ENCODE results near the gene PRKN. TPM values are rescaled to one million over a fixed set of nuclear protein-coding genes. Genes with fewer than 3 reads are reported as not detected.

The PRKN gene
- total RNA-seq, 1 experiment from 2014 or later: 2.0 TPM

- no peak overlapping the region for H2BK12ac ChIP-seq (ENCODE audit: insufficient read length, low read depth, low read length)
- H4K8ac ChIP-seq (replicated peaks; ENCODE audit: insufficient read length, low read depth, low read length): no peak overlapping the region
- no peaks in the 10 kb centered on the region for H3K9me3 ChIP-seq (ENCODE audit: control insufficient read depth, low read depth, low read length)
- no peaks in the 10 kb centered on the region for H4K20me1 ChIP-seq (ENCODE audit: control insufficient read depth, insufficient read depth, insufficient read length)
- no peak overlapping the region for H3K4me3 Mint-ChIP-seq
- no peak overlapping the region for H3K18ac ChIP-seq (ENCODE audit: insufficient read length, low read depth, low read length)
- no peak overlapping the region for H3K9ac ChIP-seq (ENCODE audit: extremely low read depth, insufficient read length, low read length)
- no peak overlapping the region for H3K27ac ChIP-seq (ENCODE audit: insufficient read length, low read depth, low read length)
- TF ChIP-seq CTCF (conservative IDR thresholded peaks at IDR 0.05): no peak
- H4K5ac ChIP-seq (ENCODE audit: insufficient read length, low read depth, low read length): no peak overlapping the region
- no peak for DNase-seq
- no peak overlapping the region for H3K4ac ChIP-seq (ENCODE audit: low read depth, low read length)
- no peak overlapping the region for H2AFZ ChIP-seq (ENCODE audit: low read length)
- WGBS (ENCODE audit: extremely low coverage, insufficient read length, low lambda C conversion rate): no CpG with 5 or more reads among the region's 7 CpGs
- H2BK120ac ChIP-seq (ENCODE audit: low read depth, low read length, poor library complexity, severe bottlenecking): no peak overlapping the region
- H2BK5ac ChIP-seq (ENCODE audit: insufficient read length, low read length): no peak overlapping the region
- H2BK20ac ChIP-seq (ENCODE audit: low read depth, low read length, poor library complexity, severe bottlenecking): no peak overlapping the region
- H3K9me3 Mint-ChIP-seq: no peaks in the 10 kb centered on the region
- no peaks in the 10 kb centered on the region for H3K27me3 ChIP-seq (ENCODE audit: insufficient read depth, low read length)
- H4K91ac ChIP-seq (ENCODE audit: insufficient read length, low read depth, low read length): no peak overlapping the region
- no peaks in the 10 kb centered on the region for H3K79me2 ChIP-seq (ENCODE audit: insufficient read depth, low read length)
- no peak overlapping the region for H3K14ac ChIP-seq (ENCODE audit: insufficient read depth, low read length)
- no peak overlapping the region for H3K56ac ChIP-seq (ENCODE audit: insufficient read length, low read depth, low read length)
- no peak overlapping the region for H3K23ac ChIP-seq (ENCODE audit: insufficient read length, low read depth, low read length)
- H3K4me2 ChIP-seq (ENCODE audit: insufficient read depth, insufficient read length, low read length): no peak overlapping the region
- H3K79me1 ChIP-seq (ENCODE audit: insufficient read depth, low read depth, low read length, poor library complexity, severe bottlenecking): no peaks in the 10 kb centered on the region
- H3K23me2 ChIP-seq (ENCODE audit: insufficient read length, low read depth, low read length, poor library complexity, severe bottlenecking): no peaks in the 10 kb centered on the region
- H3K4me1 ChIP-seq (ENCODE audit: insufficient read depth, low read length): no peaks in the 10 kb centered on the region
- no peak overlapping the region for H3T11ph ChIP-seq (ENCODE audit: low read length)
- no peak overlapping the region for H2AK5ac ChIP-seq (ENCODE audit: insufficient read length, low read length)
- H3K27ac Mint-ChIP-seq: no peak overlapping the region
- no peak overlapping the region for H2BK15ac ChIP-seq (ENCODE audit: low read depth, low read length)
- no peaks in the 10 kb centered on the region; a peak in 1 of 7 replicates for H3K36me3 Mint-ChIP-seq (ENCODE audit: insufficient read depth in 1 of 3, low read depth in 3 of 3)
- H3K4me1 Mint-ChIP-seq: no peaks in the 10 kb centered on the region
- no peaks in the 10 kb centered on the region for H3K27me3 Mint-ChIP-seq (ENCODE audit: low read depth)
Observed at GRCh38 chr6:161798844-161799394, 928.6 kb downstream of the PRKN start.
